HG03103 (cell line): ENCODE results near the gene MBNL1.
A peak's percentile ranks its signal among the peaks of the same experiment; 100 is the strongest.
"Not testable (repeated sequence)": the region's sequence is repeated elsewhere in the genome, so short reads cannot be mapped to it uniquely, and the experiment has no call there.

Experiments
- ATAC-seq: cut with Tn5 transposase; IDR thresholded peaks from one replicate; pipeline ENCODE4 v1.9.1; 2021; ENCODE audit warnings: low read depth; ENCODE audit not compliant: unreplicated experiment

MBNL1 gene

DNA sequence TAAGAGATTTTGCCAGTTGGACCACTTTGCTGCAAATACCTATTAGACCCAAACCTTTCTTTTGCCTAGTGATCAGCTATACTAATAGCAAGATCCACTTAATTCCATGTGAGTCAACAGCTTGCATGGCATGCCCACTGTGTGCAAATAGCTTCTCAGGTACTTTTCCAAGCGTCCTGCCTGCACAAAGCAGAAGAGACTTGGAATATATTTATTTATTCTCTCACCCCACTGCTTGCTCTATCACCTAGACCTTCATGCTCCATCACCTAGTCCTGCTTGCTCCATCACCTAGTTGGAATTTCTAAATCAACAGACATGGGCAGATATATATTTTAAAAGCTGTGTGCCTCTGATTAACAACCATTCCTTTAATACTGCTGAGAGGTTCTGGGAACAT is 47.6 kb downstream of the MBNL1 start:
- ATAC-seq, result no peak

DNA sequence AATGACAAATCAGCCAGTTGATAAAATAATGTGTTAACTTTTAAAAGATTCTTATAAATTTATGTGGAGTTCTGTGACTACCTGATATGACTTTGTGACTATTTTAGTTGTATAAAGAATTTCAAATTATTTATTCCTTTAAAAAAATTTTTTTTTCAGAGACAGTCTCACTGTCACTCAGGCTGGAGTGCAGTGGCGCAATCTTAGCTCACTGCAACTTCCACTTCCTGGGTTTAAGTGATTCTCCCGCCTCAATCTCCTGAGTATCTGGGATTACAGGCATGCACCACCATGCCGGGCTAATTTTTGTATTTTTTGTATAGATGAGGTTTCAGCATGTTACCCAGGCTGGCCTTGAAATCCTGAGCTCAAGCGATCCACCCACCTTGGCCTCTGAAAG is 48.5 kb downstream of the MBNL1 start:
- ATAC-seq, result no peak

DNA sequence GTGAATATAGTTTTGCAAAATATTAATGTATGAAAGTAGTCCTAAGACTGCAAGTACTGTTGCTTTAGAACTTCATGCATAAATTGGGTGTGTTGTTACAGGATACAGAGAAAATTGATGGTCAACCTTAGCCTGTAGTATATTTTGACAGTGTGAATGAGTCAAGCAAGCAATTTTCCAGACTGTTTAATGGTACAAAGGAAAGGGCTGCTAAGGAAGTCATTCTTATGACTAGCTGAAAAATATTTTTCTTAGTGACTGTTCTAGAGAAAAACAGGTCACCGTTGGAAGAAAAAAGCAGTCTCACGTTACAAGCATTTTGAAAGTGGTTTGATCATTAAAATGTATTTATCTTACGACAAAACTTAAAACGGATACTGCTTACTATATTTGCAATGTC is 49.2 kb downstream of the MBNL1 start:
- ATAC-seq, result no peak

DNA sequence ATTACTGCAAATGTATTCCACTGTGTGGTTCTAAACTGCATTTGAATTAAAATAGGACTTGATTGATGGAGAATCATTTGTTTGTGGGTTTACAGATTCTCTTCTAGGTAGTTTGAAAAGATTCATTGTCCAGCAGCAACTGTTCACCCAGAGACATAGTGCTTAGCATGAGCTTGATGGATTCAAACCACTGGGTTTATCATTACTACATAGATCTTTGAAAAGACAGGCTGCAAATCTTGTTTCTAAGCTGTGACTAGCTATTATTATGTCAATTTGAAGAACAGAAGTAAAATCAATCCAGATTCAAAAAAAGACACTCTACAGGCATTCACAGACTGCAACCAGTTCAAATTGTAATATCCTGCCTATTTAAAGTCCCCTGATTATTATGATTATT is 49.8 kb downstream of the MBNL1 start:
- ATAC-seq, result no peak

DNA sequence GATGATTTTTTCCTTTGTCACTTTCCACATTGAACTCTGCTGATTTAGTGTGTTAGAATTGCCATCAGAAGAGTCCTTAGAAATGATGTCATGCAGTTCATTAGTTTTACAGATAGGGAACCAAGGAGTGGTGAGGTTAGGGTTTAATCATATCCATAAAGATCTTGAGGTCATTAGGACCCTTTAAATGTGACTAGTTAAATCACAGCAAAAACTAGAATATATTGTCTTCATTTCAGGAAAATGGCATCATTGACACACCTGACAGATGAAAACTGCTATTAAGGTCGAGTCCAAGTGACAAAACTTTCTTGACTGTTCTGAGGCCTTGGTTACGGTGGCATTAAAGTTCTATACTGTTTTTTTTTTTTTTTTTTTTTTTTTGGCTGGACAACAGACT is 50.5 kb downstream of the MBNL1 start:
- ATAC-seq, result no peak

DNA sequence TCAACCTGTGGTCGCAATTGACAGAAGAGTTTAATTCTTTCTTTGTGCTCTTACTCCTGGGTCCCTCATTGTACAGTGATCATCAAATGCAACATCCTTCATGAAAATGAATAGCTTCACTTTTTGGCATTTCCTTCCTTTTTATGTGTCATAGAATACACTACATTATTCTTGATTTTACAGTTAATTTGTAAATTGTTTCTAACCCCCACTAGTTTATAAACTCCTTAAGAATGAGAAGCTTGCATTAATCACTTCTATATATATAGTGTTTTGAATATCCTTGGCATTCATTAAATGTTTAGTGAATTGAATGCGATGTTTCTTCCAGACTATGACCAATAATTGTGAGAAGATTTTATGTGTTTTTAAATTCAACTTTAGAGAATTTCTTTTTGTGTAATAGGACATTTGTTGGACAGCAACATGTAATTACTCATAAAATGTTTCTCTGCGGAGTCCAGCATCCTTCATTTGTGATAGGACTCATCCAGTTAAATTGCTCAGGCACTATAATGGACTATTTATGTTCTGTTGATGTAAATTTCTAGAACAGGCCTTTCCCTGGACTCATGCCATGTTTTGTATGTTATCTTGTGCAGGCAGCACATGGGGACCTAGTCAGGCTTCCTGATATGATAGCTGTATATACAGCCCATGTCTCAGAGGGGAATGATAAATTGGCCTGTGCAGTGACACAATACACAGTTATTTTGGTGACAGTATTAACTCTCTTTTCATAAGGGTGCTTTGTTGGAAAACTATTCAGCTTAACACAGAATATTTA is 51.3 kb downstream of the MBNL1 start:
- no peak for ATAC-seq

DNA sequence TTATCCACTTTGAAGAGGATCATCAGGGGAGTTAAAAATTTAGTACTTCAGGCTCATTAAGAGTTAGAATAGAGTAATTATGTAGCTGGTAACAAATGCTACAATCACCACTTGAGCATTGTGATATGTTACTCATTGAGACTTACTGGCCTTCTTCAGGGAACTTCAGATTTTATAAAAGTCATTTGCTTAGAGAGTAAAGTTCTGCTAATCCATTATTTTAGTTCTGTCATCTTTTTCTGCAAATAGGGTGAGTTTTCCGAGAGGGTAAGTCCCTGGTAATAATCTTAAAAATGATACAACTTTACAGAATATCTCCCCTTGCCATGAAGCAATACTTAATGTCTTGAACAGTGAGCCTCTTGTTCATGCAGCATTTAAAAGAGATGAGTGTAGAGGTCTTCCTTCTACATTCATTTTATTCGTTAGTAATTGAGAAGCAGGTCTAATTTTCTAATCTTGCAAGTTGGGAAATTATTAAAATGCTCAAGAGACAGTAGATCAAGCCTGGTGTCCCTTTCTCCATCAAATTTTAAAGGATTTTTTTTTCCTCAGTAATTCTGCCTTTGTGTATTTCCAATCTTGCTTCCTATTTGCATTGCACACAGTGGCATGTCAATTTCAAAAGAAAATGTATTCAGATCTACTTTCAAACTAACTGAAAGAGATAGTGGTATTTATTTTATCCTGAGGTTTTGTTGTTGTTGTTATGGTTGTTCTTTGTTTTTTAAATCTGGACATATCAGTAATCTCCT is 52.6 kb downstream of the MBNL1 start:
- no peak for ATAC-seq

DNA sequence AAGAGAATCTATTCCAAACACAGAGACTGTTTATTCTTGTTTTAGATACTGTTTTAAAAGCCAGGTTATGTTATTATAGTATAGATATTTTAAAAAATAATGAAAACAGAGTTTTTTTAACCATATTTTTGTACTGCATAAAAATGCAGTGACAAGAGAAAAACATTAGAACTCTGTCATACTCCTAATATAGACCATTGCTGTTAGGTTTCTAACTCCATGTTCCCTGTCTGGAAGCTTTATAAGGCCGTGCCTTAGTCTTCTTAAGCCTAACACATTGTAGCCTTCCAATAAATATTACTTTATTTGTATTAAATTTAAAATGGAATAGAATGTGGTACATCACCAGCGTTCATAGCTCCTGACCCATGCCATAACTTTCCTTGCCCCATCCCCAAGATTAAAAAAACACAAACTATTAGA is 53.2 kb downstream of the MBNL1 start:
- ATAC-seq, result no peak

DNA sequence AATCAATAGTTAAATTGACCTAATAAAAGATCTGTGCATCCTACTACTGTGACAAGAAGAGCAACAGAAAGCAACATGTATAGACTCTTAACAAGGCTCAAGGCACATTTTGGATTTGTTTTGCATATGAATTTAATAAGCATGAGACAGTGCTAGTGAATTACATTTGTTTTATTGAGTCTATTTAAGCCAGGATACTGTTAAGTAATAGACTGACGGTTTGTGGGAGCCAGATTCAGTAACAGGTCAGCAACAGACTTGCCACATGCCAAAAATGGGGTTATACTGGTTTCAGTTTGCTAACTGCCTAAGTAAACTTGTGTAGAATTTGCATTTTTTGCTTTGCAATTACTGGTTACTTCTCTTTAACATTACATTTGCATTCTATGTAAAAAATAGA is 54.0 kb downstream of the MBNL1 start:
- peak; percentile 32 for ATAC-seq

DNA sequence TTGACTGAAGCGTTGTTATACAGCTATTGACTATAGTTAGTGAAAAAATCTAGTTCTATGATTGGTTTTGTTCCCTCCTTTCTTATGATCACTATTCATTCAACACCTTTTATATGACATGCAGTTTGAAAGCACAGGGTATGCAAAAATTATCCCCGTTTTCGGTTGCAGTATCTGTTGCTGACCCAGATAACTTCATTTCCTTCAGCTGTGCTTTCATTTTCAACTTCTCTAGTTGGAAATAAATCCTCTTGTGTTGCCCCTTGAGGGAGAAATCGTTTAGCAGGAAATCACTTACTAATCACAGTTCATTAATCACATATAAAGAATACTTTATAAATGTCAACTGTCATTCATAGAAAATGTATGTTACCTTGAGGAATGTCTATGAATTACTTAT is 55.1 kb downstream of the MBNL1 start:
- peak; percentile 78 for ATAC-seq

DNA sequence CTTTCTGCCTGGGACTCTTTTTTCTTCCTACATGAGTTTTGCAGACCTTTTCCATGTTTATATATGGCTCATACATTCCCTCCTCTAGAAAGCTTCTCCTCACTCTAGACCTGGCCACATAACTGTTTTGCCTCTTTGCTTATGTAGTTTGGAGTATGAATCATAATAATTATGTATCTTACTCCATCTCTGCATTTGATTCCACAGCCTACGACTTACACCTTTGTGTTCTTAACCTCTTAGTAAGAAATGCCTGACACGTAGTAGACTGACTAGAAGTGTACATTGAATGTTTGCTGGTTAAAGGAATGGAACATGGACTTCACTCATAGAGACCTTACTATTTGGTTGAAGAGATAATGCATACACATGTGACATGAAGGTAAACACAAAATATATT is 56.4 kb downstream of the MBNL1 start:
- no peak for ATAC-seq

DNA sequence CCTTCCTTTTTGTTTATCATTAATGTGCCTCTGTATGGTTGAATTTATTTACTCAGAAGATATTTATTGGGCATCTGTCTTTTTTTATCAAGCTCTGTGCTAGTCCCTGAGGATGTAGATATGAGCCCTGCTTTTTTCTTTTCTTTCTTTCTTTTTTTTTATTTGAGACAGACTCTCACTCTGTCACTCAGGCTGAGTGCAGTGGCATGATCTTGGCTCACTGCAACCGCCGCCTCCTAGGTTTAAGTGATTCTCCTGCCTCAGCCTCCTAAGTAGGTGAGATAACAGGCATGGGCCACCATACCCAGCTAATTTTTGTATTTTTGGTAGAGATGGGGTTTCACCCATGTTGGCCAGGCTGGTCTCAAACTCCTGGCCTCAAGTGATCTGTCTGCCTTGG is 58.5 kb downstream of the MBNL1 start:
- ATAC-seq, result no peak

DNA sequence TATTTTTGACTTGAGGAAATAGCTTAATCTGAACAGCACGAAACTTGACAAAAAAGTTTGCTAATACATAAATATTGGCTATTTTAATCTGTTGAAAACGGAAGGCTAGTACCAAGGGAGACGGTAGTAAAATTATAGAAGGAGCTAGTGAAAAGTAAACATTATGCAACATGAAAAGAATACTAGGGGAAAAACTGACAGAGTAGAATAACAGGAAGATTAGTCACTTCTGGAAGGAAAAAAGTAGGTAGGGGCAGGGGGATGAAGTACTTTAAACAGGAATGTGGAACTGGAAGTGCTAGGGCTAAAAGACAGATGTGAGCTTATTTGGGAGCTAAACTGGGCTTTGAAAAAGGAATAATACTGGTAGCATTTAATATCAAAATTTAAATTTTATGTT is 60.1 kb downstream of the MBNL1 start:
- ATAC-seq, result no peak

DNA sequence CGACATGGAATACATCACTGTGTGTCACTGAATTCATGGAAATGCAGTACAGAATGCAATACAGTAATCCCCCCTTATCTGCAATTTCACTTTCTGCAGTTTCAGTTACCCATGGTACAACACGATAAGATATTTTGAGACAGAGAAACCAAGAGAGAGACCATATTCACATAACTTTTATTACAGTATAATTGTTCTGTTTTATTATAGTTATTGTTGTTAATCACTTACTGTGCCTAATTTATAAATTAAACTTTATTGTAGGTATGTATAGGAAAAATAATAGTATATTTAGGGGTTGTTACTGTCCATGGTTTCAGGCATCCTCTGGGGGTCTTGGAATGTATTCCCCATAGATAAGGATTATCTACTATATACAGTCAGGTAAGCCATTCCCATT is 61.8 kb downstream of the MBNL1 start:
- no peak for ATAC-seq

DNA sequence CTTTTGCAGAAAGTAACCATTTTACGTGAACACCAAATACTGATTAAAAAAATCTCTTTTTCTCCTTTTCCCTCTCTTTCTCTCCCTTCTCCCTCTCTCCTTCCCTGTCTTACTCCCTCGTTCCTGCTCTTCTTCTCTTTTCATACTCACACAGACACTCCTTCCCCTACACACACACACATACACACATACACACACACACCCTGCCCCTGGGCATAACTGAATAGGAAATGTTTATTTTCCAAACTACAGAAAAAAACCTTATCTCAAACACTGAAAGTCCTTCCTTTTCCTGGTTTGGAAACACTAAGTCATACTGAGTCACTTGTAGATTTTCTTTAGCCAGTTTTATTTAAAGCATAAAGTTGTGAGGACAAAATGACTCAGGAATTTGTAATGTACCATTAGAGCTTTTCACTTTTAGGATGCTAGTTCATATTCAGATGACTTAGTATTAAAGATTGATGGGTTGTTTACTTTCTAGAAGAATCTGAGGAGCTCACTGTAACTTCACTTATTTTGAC is 62.4 kb downstream of the MBNL1 start:
- ATAC-seq, result no peak

DNA sequence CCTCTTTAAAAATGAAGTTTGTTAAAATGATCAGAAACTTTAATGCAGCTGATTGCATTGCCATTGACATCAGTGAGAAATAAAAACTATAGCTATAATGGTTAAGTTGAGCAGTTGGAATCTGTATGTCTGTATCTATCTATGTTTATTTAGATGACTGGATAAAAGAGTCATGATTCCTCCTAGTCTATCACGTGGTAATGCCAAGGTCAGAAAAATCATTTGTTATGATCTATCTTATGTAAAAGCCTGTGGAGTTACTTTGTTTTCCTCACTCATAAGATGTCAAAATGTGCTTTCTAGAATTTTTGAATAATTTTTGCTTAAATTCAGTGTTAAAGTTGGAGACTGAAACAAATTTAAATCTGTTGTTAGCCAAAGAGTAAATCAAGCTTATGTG is 63.3 kb downstream of the MBNL1 start:
- no peak for ATAC-seq

DNA sequence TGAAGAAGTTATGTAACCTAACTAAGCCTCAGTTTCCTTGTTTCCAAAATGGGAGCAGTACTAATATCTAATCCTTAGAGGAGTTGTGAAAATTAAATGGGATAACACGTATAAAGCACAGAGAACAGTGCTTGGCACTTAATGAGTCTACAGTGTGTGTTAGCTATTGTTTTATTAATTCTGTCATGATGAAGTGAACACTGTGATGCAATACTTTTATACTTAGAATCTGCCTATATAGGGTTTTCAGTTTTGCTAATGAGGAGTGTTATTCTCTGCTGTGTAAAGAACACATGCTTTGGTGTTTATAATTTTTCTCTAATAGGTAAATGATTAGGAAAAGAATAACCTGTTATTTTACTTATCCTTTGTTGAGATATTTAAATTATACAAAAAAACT is 65.2 kb downstream of the MBNL1 start:
- ATAC-seq, result no peak

DNA sequence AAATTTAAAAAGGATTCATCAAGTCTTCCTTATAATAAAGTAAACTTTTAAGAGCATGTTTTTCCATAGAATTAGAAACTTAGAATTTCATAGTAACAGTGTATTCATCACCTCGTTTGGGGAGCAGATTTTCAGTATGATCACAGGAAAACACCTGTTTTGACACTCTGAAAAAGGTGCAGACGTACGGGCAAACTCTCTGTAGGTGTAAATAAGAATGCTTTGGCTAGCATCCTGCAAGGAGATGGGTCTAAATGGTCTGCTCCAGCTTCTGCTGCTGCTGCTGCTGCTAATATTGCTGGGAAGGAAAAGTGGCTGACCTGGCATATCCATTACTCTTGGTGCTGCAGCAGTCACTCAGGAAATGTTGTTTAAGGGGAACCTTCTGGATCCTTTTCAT is 66.0 kb downstream of the MBNL1 start:
- no peak for ATAC-seq

DNA sequence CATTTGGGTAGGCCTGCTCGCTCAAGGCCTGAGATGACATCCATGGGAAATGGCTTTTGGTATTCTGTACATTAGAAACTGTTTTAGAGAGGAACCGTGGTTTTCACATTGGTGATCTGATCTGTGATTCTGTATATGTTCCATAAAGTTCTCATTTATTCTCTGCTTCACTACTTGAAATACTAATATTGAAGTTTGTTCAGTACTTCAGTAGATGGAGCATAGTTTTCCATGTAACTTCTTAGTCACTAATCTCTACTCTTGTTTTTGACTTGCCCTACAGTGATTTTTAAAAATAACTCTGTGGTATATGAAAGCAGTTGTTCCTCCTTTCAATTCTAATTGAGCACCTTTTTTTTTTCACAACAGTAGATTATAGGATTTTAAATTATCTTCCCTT is 66.5 kb downstream of the MBNL1 start:
- ATAC-seq, result no peak

DNA sequence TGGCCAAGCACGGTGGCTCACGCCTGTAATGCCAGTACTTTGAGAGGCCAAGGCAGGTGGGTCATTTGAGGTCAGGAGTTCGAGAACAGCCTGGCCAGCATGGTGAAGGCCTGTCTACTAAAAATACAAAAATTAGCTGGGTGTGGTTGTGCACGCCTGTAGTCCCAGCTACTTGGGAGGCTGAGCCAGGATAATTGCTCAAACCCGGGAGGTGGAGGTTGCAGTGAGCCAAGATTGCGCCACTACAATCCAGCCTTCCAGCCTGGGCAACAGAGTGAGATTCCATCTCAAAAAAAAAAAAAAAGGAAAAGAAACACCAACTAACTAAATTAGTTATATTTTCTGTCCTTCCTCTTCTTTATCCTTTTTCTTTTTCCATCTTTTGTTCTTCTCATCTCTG is 68.6 kb downstream of the MBNL1 start:
- ATAC-seq, result not testable (repeated sequence)

DNA sequence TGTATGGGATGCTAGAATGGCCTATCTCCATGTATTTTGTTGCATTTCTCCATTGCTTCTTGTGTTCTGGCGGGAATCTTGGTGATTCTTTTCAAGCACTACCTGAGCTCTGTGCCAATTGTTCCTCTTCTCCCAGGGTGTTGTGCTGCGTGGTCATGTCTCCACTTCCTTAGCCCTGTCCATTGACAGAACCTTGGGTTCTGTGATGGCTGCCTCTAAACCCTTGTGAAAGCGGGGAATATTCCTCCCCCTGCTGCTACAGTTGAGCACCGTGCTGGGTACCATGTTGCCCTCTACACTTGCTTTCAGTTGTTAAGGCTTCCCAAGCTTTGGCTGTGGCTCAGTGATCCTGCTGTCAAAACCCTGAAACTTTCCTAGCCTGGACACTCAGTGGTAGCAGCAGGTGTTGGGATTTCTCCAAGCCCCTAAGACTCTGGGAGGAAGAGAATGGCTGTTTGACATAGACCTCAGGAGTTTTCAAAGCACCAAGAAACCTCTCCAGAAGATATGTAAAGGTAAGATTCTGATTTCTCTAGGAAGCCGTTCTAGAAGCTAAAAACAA is 69.5 kb downstream of the MBNL1 start:
- ATAC-seq, result no peak
